Transverse colon (tissue), 4 donors: Measurements from ENCODE around the gene SDR9C7.

Experiments
- CTCF ChIP-seq, 5 experiments: fragments of 200-600 bp in 3 of 5; fragments of 450-650 bp in 2 of 5; sonication (generic) in 3 of 5; IDR thresholded peaks; 1 replicate in 2 of 5; 2 replicates in 3 of 5; pipeline ENCODE4 v1.5.1; 2016 to 2017; ENCODE audit warnings: antibody characterized with exemption in 5 of 5, inconsistent platforms in 3 of 5, mild to moderate bottlenecking in 2 of 5, moderate library complexity in 1 of 5
- POLR2AphosphoS5 ChIP-seq, 3 donors: sonication (generic); formaldehyde crosslinking; IDR thresholded peaks; one replicate each; pipeline ENCODE4 v1.6.1; 2016; ENCODE audit warnings: antibody characterized with exemption in 3 of 3

DNA sequence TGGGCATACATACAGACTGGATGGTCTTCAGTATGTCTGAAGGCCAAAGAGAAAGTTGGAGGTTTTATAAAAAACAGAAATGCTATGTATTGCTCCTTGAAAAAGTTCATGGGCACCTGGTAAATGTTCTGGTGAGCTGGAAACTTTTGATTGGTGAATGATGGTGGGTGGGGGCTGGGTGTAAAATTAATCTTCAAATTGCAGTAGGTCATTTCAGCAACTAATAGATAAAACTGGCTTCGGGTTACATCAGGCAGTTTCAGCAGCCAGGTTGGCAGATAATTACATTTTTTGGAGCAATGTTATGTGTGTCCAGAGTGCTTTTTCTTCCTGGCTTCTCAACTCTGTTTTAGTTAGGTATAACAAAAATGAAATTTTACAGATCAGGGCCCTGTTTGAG, 35.3 kb downstream of the SDR9C7 start:
- TF ChIP-seq POLR2AphosphoS5 (IDR thresholded peaks at IDR 0.05): no peak
- no peak for TF ChIP-seq CTCF (IDR thresholded peaks at IDR 0.05)
